GM21447 (cell line): ENCODE results near the gene ALG14.
A peak's percentile ranks its signal among the peaks of the same experiment; 100 is the strongest.
"Not testable (repeated sequence)": the region's sequence is repeated elsewhere in the genome, so short reads cannot be mapped to it uniquely, and the experiment has no call there.

ENCODE experiments used
- ATAC-seq: cut with Tn5 transposase; IDR thresholded peaks from one replicate; pipeline ENCODE4 v1.9.1; 2021; ENCODE audit not compliant: unreplicated experiment

Gene ALG14

DNA sequence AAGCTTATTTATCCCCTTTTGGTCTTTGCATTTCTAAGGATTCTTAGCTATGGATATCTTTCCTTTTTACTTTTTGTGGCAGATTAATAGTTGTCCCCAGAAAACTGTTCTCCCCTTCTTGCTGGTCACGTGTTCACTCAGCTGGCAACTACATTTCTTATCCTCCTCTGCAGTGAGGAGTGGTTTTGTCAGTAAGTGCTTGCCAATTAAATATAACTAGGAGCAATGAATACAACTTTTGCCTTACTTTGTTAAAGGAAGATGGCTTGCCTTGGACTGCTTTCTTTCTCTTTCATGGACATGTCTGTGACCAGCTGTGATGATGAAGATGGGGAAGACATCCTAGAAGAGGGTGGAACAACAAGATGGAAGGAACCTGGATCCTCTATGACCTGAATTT lies 15.6 kb upstream of the ALG14 start:
- no peak for ATAC-seq

DNA sequence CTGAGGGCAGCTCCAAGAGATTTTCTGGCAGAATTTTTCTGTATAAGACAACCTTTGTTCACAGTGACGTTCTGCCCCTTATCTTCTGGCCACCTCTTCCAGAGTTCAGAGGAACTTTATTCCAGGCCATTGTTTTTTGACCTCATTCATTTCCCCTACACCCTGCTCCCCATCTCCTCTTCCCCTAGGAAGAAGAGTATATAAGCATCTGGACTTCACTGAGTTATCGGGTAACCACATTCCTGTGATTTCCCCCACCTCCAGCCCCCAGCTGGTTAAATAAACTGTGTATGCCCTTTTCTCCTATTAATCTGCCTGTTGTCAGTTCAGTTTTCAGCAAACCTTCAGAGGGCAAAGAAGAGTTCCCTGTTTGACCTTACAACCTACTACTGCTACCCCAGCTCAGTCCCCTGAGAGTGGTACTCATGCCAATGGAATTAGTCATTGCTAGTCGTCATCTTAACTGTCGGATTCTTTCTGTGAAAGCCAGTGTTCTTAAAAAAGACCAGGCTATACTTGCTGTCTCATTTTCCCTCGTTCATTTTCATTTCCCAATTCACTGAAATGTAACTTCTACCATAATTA lies 14.3 kb upstream of the ALG14 start:
- ATAC-seq: peak; percentile 76

DNA sequence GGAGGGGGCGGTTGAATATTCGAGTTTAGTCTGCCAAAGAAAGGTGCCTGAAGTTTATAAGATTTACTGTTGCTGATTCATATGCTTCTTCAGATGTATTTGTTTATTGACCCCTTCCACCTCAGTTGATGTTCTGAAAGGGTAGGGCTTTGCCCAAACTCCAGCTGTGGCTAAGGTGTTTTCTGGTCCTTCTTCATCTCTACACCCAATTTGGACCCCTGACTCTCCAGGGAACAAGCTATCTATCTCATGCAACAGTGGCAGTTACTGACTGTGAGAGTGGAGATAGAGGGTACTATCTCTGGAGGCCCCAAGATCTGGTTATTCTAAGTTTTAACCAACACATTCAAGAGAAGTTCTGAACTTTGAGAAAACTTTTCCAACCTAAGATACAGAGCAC lies 12.6 kb upstream of the ALG14 start:
- no peak for ATAC-seq

DNA sequence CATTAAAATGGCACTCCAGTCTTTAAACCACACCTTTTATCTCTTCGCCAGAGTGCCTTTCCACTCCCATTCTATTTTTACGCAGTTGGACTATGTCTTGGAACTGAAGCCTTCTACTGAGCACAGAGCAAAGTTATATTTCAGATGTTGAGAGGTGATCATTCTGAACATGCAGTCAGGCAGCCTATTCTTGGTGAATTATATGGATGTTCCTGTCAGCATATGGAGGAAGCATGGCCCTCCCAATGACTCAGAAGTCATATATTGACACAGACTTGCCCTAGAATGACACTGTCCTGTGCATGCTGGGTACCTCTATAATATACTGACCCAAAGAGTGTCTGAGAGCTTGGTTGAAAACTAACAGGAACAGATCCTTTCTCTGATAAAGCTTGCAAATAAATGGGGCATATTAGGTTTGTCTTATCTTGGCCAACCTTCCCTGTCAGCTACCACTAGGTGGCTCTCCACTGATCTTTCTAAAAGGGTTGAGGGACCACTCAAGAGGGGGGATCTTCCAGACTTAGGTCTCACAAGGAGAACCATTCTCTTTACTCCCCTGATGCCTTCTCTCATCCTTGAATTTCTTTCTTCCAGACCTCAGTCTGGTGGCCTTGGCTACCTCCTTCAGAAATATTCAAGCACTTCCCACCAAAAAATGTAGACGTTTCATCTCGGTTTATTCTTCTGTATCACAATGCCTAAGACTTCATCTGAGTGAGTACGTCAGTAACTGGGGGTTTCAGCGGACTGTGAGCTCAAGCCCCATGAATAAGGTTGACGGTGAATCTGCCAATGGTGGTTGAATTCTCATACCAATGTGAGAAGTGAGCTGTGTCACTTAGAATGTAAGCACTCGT lies 11.8 kb upstream of the ALG14 start:
- ATAC-seq: peak; percentile 75

DNA sequence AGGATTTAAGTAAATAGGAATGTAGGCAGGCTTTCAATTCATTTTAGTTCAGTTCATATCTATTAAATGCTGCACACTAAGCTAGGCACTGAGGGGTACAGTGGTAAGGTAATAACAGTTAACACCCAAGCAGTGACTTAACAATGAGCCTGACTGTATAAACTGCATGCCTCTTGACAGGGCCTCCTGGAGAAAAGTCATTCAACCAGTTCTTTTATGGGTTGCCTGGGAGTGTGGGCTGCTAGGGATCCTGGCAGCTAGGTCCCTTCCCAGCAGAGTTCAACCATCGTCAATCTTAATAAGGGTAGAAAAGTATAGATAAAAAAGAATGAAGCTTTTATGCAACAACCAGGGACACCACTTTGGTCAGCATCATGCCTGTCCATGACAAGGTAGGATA lies 8.1 kb upstream of the ALG14 start:
- no peak for ATAC-seq

DNA sequence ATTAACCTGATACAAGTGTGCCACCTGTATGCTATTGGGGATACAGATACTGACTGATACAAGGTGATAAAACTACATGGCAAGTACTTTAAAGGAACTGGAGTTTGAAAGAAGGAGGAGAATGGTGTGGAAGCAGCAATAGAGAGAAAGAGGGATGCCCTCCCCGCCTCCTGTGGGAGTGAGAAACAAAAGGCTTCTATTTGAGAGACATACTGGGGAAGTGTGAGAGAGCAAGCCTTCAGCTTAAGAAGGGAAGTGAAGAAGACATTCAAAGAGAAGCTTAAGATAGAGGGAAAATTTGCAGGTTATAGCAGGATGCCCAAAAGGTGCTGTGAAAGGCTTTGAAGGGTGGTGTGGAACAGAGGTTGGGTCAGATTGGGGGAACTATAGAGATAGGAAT lies 7.7 kb upstream of the ALG14 start:
- ATAC-seq: no peak

DNA sequence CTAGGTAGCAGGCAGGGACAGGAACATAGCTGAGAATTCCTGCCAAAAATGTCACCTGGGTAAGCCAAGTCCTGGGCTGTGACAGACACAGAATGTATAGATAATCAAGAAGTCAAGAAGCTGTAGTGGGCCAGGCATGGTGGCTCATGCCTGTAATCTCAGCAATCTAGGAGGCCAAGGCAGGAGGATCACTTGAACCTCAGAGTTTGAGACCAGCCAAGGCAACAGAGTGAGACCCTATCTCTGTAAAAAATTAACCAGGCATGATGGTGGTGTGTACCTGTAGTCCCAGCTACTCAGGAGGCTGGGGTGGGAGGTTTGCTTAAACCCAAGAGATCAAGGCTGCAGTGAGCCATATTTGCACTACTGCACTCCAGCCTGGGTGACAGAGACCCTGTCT lies 3.3 kb upstream of the ALG14 start:
- no peak for ATAC-seq

DNA sequence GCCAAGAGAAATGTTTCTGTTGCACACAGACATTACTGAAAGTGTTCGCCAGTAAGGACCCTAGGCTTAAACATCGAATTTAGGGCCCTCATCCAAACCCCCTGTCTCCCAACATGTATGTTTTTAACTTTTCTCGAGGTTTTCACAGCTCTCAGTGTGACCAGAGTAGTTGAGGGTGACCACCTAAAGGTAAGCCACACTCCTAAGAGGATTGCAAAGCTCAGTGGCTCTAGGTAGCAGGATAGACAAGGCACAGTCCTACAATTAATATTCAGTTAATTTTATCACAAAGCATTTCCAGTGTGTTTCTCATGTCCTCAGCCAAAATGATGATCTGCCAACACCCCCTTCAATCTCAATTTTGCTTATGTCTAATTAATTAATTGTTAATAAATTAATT lies 695 bp upstream of the ALG14 start:
- ATAC-seq: no peak

DNA sequence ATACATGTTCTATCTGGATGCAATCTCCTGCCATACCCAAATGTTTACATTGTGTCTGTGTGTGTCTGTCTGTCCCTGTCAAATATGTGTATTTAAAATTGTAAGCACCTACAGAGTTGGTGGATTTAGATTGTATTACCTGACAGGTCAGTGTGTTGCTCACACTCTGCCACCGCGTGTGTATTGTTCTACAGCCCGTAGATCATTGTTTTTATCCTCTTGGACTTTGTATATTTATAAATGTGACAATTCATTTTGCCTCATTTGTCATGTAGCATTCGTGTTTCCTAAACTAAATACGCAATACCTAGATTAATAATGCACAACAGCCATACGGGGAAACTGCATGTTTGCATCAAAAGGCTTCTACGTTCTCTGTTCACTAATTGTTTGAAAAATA lies 634 bp downstream of the ALG14 start:
- ATAC-seq: no peak

DNA sequence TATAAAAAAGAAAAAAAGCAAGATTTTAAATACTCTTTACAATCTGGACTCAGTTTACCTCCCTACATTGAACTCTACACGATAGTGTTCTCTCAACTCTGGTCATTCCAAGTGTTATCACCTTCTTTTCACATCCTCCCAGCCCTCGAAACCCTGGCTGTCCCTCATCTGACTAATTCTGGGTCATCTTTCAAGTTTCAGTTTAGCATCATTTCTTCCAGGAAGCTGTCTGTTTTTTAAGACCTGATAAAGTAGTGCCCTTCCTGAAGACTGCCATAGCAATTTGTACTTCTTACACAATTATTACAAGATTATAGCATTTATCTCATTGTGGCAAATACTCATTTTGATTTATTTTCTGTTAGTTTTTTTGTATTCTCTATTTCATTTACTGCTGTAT lies 1.2 kb downstream of the ALG14 start:
- ATAC-seq: no peak

DNA sequence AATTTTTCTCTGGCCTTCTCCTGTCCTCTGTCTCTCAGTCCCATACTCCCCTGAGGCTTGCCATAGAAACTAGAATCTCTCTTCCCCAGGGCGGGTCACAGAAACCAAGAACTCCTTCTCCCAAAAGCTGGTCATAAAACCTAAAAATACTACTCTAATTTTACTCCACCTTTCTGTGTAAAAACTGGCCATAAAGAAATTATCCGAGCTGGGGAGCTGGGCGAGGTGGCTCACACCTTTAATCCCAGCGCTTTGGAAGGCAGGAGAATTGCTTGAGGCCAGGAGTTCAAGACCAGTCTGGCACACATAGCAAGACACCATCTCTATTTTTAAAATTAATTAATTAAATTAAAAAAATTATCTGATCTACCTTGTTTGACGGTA lies 3.0 kb downstream of the ALG14 start:
- ATAC-seq: no peak

DNA sequence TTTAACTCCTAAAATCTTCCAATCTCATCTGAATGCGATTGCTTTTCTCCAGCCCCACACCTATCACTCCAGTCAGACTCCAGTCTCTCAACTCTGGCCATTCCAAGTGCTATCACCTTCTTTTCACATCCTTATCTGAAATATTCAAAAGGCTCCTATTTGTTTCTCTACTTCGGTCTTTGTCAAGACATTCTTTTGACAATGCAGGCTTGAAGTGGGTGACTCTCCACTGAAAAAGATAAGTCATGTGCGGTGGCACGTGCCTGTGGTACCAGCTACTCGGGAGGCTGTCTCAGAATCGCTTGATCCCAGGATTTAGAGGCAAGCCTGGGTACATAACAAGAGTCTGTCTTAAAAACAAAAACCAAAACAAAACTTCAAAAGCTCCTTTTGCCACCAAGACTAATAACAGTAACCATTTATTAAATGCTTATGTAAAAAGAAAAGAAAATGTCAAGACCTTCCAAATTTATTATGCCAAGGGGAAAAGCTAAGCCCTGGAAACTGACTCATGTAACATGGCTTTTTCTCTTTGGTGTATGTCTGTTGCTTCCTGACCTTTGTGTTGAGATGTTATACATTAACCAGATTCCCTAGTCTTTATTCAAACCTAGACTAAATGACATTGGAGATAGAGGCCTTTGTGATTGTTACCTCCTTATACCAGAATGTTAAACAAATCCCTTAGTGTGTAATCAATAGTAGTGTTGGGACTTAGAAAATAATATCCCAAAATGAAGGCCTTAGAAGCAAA lies 3.6 kb downstream of the ALG14 start:
- ATAC-seq: no peak

DNA sequence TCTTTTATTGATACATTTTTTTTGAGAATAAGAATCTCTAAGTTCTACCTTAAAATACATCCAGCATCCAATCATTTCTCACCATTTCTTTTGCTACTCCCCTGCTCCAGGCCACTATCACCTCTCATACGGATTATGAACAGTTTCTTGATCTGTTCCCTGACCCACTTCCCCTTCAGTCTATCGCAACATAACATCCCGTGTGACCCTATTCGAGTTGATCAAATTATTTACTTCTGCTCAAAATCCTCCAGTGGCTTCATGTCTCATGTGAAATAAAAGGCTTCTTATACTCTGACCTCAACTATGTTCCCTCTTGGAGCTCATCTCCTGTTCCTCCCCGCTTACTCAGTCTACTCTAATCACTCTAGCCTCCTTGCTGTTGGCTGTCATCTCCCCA lies 5.2 kb downstream of the ALG14 start:
- no peak for ATAC-seq

DNA sequence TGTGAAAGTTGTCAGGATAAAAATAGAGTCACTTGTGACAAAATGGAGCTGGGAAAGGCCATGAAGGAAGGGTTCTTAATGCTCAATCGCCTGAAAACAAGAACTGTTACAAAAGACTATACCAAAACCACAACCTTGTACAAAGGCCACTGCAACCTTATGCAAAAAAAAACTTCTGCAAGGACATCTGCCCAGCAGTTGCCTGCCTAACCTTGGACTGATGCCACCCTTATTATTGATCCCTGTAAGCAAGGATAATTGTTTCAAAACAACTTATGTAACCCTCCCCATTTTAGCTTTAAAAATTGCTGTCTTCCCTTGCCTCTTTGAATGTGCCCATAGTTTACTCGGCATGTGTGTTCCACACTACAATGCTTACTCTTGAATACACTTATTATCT lies 5.7 kb downstream of the ALG14 start:
- no peak for ATAC-seq

DNA sequence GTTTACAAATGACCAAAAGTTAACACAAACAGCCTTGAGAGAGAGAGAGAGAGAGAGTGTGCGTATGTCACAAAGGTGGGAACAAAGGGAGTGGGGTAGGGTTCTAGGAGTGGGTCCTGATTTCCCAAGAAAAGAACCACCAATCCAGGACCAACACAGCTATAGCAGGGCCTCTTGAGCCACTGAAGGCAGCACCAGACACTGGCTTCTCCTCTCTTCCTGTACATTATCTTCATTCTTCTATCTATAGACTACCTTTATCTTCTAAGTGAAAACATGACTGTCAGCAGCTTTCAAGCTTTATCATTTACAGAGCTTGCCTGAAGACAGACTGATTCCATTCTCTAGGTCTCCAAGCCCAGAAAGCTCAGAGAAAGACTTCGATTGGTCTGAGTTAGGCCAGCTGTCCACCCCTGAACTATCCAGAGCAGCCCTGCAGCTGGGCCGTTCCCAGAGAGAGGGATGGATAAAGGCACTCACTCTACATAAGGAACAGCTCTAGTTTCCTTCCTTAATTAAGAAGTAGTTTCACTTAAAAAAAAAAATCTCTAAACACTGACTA lies 11.2 kb downstream of the ALG14 start:
- ATAC-seq: no peak

DNA sequence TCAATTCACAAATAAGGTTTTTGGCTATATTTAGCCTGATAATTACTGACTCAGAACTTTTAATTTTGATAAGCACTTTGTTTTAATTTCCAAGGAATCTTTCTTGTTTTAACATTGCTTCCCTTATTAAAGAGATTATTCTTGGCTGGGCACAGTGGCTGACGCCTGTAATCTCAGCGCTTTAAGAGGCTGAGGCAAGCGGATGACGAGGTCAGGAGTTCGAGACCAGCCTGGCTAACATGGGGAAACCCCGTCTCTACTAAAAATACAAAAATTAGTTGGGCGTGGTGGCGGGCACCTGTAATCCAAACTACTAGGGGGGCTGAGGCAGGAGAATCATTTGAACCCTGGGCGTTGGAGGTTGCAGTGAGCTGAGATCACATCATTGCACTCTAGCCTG lies 13.8 kb downstream of the ALG14 start:
- ATAC-seq: no peak

DNA sequence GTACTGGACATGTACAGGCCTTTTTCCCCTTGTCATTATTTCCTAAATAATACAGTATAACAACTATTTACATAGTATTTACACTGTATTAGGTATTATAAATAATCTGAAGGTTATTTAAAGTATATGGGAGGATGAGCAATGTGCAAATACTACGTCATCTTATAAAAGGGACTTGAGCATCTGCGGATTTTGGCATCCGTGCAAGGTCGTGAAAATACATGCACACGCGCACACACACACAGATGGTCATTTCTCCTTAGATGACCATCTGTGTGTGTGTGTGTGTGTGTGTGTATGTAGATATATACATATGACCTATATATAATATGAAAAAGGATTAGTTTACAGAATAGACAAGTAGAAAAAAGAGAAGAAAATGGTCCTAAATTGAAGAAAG lies 15.4 kb downstream of the ALG14 start:
- ATAC-seq: no peak

DNA sequence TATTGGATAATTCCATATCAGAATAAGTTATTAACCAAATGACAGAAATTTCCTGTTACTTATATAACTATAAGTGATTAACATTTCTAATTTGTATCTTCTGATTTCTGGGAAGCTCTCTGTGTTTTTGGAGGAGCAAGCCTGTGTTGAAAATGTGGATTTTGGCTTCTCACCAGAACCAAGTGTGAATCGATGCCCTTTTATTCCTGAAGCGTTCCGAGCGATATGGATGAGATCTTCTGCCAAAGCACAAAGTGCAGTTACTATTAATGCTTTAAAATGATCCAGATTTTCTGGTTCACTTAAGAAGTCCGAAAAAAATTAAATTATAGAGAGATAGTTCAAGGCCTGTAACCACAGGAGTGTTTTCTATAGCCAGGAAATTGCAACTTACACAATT lies 22.8 kb downstream of the ALG14 start:
- ATAC-seq: no peak

DNA sequence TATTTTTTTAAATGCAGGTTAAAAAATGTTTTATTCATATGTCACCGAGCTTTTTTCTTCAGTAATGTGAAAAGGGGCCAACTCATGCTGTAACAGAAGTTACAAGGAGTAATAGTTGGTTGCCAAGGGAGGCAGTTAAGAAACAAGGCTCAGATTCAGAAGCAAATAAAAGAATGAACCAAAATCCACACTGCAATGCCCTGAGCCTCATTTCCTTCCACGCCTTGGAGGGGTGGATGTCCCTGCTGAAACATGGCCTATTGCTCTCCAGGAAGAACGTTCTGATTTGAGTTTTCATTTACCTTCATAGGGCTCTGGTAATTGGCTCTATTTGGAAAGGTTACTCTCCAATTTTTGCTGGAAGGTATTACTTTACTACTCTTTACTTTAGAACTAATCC lies 24.4 kb downstream of the ALG14 start:
- ATAC-seq: no peak

DNA sequence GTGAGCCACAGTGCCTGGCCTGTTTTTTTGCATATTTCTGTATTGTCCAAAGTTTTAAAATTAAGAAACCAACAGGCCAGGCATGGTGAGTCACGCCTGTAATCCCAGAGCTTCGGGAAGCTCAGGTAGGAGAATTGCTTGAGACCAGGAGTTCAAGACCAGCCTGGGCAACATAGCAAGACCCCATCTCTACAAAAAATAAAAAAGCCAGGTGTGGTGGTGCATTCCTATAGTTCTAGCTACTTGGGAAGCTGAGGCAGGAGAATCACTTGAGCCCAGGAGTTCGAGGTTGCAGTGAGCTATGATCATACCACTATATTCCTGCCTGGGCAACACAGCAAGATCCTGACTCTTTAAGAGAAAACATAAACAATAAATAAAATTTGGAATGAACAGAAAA lies 25.1 kb downstream of the ALG14 start:
- ATAC-seq: not testable (repeated sequence)

DNA sequence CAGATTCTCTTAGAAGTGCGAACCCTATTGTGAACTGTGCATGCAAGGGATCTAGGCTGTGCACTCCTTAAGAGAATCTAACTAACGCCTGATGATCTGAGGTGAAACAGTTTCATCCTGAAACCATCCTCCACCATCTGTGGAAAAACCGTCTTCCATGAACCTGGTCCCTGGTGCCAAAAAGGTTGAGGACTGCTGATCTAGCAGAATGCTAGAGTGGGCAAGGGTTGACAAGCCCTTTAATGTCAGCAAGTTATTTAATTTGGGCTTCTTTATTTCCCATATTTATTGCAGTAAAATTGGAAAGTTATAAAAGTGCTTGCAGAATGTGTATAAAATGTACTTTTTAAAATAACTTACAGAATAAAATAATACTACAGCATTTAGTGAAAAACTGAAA lies 26.4 kb downstream of the ALG14 start:
- no peak for ATAC-seq
